ENCODE data around the gene KIAA2012.

KIAA2012 gene

DNA sequence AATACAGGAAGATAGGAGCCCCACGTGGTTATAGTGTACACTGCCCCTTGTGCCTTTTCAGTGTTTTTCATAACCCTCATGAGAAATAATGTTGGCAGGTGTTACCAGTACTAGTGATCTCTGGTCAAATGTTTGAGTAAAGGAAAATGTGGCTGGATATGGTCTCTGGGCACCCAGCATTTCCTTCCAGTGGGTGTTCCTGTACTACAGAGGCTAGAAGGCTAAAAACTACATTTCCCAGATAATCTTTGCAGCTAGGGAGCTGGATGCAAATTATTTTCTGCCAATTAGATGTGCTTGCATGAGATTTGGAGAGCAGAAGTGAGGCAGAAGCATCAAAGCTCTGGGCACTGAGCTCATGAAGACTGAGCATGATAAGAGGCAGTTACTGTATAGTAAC lies 45.1 kb downstream of the KIAA2012 start:
- TF ChIP-seq CSDC2 (CRISPR knock-in tag; IDR thresholded peaks at IDR 0.05), result no peak
- TF ChIP-seq ZFP3 (CRISPR knock-in tag; IDR thresholded peaks at IDR 0.05), result no peak
- no peak for TF ChIP-seq ISL1 (CRISPR knock-in tag; IDR thresholded peaks at IDR 0.05)
- no peak for TF ChIP-seq ZNF8 (CRISPR knock-in tag; IDR thresholded peaks at IDR 0.05)
- no peak for TF ChIP-seq TCF4 (CRISPR knock-in tag; IDR thresholded peaks at IDR 0.05; ENCODE audit: borderline replicate concordance)
- TF ChIP-seq, protein P1, sequence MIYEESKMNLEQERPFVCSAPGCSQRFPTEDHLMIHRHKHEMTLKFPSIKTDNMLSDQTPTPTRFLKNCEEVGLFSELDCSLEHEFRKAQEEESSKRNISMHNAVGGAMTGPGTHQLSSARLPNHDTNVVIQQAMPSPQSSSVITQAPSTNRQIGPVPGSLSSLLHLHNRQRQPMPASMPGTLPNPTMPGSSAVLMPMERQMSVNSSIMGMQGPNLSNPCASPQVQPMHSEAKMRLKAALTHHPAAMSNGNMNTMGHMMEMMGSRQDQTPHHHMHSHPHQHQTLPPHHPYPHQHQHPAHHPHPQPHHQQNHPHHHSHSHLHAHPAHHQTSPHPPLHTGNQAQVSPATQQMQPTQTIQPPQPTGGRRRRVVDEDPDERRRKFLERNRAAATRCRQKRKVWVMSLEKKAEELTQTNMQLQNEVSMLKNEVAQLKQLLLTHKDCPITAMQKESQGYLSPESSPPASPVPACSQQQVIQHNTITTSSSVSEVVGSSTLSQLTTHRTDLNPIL (CRISPR knock-in tag; IDR thresholded peaks at IDR 0.05; ENCODE audit: low read depth), result no peak
- TF ChIP-seq RARB (CRISPR knock-in tag; IDR thresholded peaks at IDR 0.05), result no peak
- no peak for TF ChIP-seq OSR1 (CRISPR knock-in tag; IDR thresholded peaks at IDR 0.05)
- no peak for TF ChIP-seq ZC3H10 (CRISPR knock-in tag; IDR thresholded peaks at IDR 0.05)
- TF ChIP-seq, protein P2, sequence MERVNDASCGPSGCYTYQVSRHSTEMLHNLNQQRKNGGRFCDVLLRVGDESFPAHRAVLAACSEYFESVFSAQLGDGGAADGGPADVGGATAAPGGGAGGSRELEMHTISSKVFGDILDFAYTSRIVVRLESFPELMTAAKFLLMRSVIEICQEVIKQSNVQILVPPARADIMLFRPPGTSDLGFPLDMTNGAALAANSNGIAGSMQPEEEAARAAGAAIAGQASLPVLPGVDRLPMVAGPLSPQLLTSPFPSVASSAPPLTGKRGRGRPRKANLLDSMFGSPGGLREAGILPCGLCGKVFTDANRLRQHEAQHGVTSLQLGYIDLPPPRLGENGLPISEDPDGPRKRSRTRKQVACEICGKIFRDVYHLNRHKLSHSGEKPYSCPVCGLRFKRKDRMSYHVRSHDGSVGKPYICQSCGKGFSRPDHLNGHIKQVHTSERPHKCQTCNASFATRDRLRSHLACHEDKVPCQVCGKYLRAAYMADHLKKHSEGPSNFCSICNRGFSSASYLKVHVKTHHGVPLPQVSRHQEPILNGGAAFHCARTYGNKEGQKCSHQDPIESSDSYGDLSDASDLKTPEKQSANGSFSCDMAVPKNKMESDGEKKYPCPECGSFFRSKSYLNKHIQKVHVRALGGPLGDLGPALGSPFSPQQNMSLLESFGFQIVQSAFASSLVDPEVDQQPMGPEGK (CRISPR knock-in tag; IDR thresholded peaks at IDR 0.05; ENCODE audit: borderline replicate concordance), result no peak
- no peak for TF ChIP-seq ARNTL (CRISPR knock-in tag; IDR thresholded peaks at IDR 0.05; ENCODE audit: borderline replicate concordance, low read depth)
- ATAC-seq, result no peak

DNA sequence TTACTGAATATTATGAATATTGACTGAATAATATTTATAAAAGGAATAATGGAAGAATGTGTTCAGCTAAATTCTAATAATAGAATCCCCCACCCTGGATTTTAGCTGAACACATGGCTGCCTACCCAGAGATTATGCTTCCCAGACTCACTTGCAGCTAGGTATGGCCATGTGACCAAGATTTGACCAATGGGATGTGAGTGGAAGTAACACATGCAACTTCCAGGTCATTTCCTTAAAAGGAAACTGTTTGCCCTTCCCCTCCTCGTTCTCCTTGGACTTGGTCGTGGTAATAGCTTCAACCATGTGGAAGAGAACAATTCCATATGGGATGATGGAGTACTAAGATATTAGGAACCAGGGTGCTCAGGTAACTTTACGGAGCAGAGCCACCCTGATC lies 47.8 kb downstream of the KIAA2012 start:
- TF ChIP-seq TOX (CRISPR knock-in tag; IDR thresholded peaks at IDR 0.05; ENCODE audit: borderline replicate concordance) (no peak), ZC3H10 (CRISPR knock-in tag; IDR thresholded peaks at IDR 0.05) (no peak), ZNF70 (CRISPR knock-in tag; IDR thresholded peaks at IDR 0.05) (no peak), ARNTL (CRISPR knock-in tag; IDR thresholded peaks at IDR 0.05; ENCODE audit: borderline replicate concordance, low read depth) (no peak), ZNF565 (CRISPR knock-in tag; conservative IDR thresholded peaks at IDR 0.05; ENCODE audit: low read depth) (no peak), ZFP3 (CRISPR knock-in tag; IDR thresholded peaks at IDR 0.05) (no peak), GLIS3 (CRISPR knock-in tag; IDR thresholded peaks at IDR 0.05) (no peak), SNAI2 (CRISPR knock-in tag; IDR thresholded peaks at IDR 0.05) (no peak), CSDC2 (CRISPR knock-in tag; IDR thresholded peaks at IDR 0.05) (no peak), OSR1 (CRISPR knock-in tag; IDR thresholded peaks at IDR 0.05) (no peak), ZFP30 (CRISPR knock-in tag; IDR thresholded peaks at IDR 0.05) (no peak), RARB (CRISPR knock-in tag; IDR thresholded peaks at IDR 0.05) (no peak), BACH2 (CRISPR knock-in tag; IDR thresholded peaks at IDR 0.05; ENCODE audit: borderline replicate concordance) (no peak), TCF4 (CRISPR knock-in tag; IDR thresholded peaks at IDR 0.05; ENCODE audit: borderline replicate concordance) (no peak), ESRRG (CRISPR knock-in tag; IDR thresholded peaks at IDR 0.05) (no peak)
- TF ChIP-seq, protein P1 (CRISPR knock-in tag; IDR thresholded peaks at IDR 0.05; ENCODE audit: low read depth), result no peak
- TF ChIP-seq, protein P3, sequence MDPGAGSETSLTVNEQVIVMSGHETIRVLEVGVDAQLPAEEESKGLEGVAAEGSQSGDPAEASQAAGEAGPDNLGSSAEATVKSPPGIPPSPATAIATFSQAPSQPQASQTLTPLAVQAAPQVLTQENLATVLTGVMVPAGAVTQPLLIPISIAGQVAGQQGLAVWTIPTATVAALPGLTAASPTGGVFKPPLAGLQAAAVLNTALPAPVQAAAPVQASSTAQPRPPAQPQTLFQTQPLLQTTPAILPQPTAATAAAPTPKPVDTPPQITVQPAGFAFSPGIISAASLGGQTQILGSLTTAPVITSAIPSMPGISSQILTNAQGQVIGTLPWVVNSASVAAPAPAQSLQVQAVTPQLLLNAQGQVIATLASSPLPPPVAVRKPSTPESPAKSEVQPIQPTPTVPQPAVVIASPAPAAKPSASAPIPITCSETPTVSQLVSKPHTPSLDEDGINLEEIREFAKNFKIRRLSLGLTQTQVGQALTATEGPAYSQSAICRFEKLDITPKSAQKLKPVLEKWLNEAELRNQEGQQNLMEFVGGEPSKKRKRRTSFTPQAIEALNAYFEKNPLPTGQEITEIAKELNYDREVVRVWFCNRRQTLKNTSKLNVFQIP (CRISPR knock-in tag; IDR thresholded peaks at IDR 0.05; ENCODE audit: borderline replicate concordance, low read depth), result no peak
- TF ChIP-seq, protein P2 (CRISPR knock-in tag; IDR thresholded peaks at IDR 0.05; ENCODE audit: borderline replicate concordance), result no peak
- TF ChIP-seq, protein P4, sequence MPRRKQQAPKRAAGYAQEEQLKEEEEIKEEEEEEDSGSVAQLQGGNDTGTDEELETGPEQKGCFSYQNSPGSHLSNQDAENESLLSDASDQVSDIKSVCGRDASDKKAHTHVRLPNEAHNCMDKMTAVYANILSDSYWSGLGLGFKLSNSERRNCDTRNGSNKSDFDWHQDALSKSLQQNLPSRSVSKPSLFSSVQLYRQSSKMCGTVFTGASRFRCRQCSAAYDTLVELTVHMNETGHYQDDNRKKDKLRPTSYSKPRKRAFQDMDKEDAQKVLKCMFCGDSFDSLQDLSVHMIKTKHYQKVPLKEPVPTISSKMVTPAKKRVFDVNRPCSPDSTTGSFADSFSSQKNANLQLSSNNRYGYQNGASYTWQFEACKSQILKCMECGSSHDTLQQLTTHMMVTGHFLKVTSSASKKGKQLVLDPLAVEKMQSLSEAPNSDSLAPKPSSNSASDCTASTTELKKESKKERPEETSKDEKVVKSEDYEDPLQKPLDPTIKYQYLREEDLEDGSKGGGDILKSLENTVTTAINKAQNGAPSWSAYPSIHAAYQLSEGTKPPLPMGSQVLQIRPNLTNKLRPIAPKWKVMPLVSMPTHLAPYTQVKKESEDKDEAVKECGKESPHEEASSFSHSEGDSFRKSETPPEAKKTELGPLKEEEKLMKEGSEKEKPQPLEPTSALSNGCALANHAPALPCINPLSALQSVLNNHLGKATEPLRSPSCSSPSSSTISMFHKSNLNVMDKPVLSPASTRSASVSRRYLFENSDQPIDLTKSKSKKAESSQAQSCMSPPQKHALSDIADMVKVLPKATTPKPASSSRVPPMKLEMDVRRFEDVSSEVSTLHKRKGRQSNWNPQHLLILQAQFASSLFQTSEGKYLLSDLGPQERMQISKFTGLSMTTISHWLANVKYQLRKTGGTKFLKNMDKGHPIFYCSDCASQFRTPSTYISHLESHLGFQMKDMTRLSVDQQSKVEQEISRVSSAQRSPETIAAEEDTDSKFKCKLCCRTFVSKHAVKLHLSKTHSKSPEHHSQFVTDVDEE (CRISPR knock-in tag; IDR thresholded peaks at IDR 0.05), result no peak
- no peak for ATAC-seq
